Activated CD8-positive, alpha-beta T cell treated with anti-CD3 and anti-CD28 coated beads for 36 hours (primary cell): ENCODE results near the gene CYP3A5. TPM values are rescaled to one million over a fixed set of nuclear protein-coding genes. Genes with fewer than 3 reads are reported as not detected.

Experiments
- ATAC-seq: fragments of 200-7000 bp; cut with Tn5 transposase; one replicate; pipeline ENCODE4 v1.10.0; 2021; ENCODE audit warnings: mild to moderate bottlenecking, moderate library complexity
- CTCF ChIA-PET: fragments of 350-600 bp; sonication (Branson Sonifier 250); formaldehyde crosslinking; loops from one replicate; lab custom pipeline; 2021; ENCODE audit warnings: antibody characterized with exemption; lab: Charles Lee
- POLR2A ChIA-PET: fragments of 350-600 bp; sonication (Branson Sonifier 250); formaldehyde crosslinking; loops from one replicate; lab custom pipeline; 2021; ENCODE audit warnings: antibody characterized with exemption; lab: Charles Lee
- DNase-seq: peaks from one replicate; pipeline ENCODE4 v3.0.0-alpha.2; 2020
- H3K27ac Mint-ChIP-seq: one replicate; pipeline ENCODE4 v1.8.0; 2021; ENCODE audit warnings: mild to moderate bottlenecking, mixed read lengths
- H3K27me3 Mint-ChIP-seq: one replicate; pipeline ENCODE4 v1.8.0; 2021; ENCODE audit warnings: mixed read lengths
- H3K36me3 Mint-ChIP-seq: one replicate; pipeline ENCODE4 v1.8.0; 2021; ENCODE audit warnings: low read depth, mixed read lengths
- H3K4me1 Mint-ChIP-seq: one replicate; pipeline ENCODE4 v1.8.0; 2021; ENCODE audit warnings: low read depth, mixed read lengths
- H3K4me3 Mint-ChIP-seq: one replicate; pipeline ENCODE4 v1.8.0; 2021; ENCODE audit warnings: mild to moderate bottlenecking, moderate library complexity, mixed read lengths
- H3K9me3 Mint-ChIP-seq: one replicate; pipeline ENCODE4 v1.8.0; 2021; ENCODE audit warnings: mixed read lengths
- CTCF ChIP-seq: fragments of 200-600 bp; IDR thresholded peaks from one replicate; pipeline ENCODE4 v1.8.0; 2022; ENCODE audit warnings: antibody characterized with exemption, mild to moderate bottlenecking
- intact Hi-C: fragments of 100-400 bp; cut with micrococcal nuclease; formaldehyde crosslinking; loops from one replicate; pipeline ENCODE4 v1.10.0; 2022
- total RNA-seq, 2 experiments: library from RNA; stranded (reverse); gene quantifications; one replicate each; pipeline ENCODE4 v1.2.3, GENCODE V29; 2021

Gene CYP3A5
- total RNA-seq, 2 experiments from 2014 or later: not detected

- no peak for ATAC-seq
- intact Hi-C loops: no loop called here
- peaks cover 6% of the 10 kb centered on the region for H3K36me3 Mint-ChIP-seq
- no peaks in the 10 kb centered on the region for H3K27me3 Mint-ChIP-seq
- ChIA-PET CTCF (no interaction called here), POLR2A (no interaction called here)
- no peak overlapping the region for H3K27ac Mint-ChIP-seq
- H3K4me1 Mint-ChIP-seq: no peaks in the 10 kb centered on the region
- no peak for DNase-seq
- TF ChIP-seq CTCF: no peak
- H3K4me3 Mint-ChIP-seq: no peak overlapping the region
- peaks cover 6% of the 10 kb centered on the region for H3K9me3 Mint-ChIP-seq
Measured at GRCh38 chr7:99685129-99685758, 5.4 kb upstream of the CYP3A5 start.

GRCh38 chr7:99679032-99679399, 780 bp downstream of the CYP3A5 start:
- CTCF ChIA-PET: interaction anchor here (0.7 kb wide), 1 partner anchor 187 kb away, joined by 3 read pairs; no protein-coding TSS in a partner anchor

GRCh38 chr7:99677648-99678045, 2.1 kb downstream of the CYP3A5 start:
- ChIA-PET POLR2A (no interaction called here), CTCF (no interaction called here)
- no peak overlapping the region for H3K4me3 Mint-ChIP-seq
- H3K27me3 Mint-ChIP-seq: no peaks in the 10 kb centered on the region
- no peak for ATAC-seq
- peaks cover 3% of the 10 kb centered on the region for H3K36me3 Mint-ChIP-seq
- TF ChIP-seq CTCF: no peak
- no peak for DNase-seq
- no peak overlapping the region for H3K27ac Mint-ChIP-seq
- H3K4me1 Mint-ChIP-seq: peaks cover 24% of the 10 kb centered on the region
- H3K9me3 Mint-ChIP-seq: no peaks in the 10 kb centered on the region
- intact Hi-C loops: no loop called here

More at GRCh38 chr7:99679032-99679399, 780 bp downstream of the CYP3A5 start:
- H3K27ac Mint-ChIP-seq: no peak overlapping the region
- no peak overlapping the region for H3K4me3 Mint-ChIP-seq
- H3K36me3 Mint-ChIP-seq: peaks cover 3% of the 10 kb centered on the region
- intact Hi-C loops: no loop called here
- DNase-seq (no peak), ATAC-seq (no peak)
- H3K4me1 Mint-ChIP-seq: peaks cover 19% of the 10 kb centered on the region
- H3K9me3 Mint-ChIP-seq: no peaks in the 10 kb centered on the region
- no peak for TF ChIP-seq CTCF
- POLR2A ChIA-PET: no interaction called here
- no peaks in the 10 kb centered on the region for H3K27me3 Mint-ChIP-seq

GRCh38 chr7:99677013-99677647, 2.7 kb downstream of the CYP3A5 start:
- TF ChIP-seq CTCF: no peak
- H3K27ac Mint-ChIP-seq: no peak overlapping the region
- ChIA-PET CTCF (no interaction called here), POLR2A (no interaction called here)
- no peak for ATAC-seq
- H3K27me3 Mint-ChIP-seq: no peaks in the 10 kb centered on the region
- H3K4me3 Mint-ChIP-seq: no peak overlapping the region
- intact Hi-C loops: no loop called here
- peaks cover 3% of the 10 kb centered on the region for H3K36me3 Mint-ChIP-seq
- H3K9me3 Mint-ChIP-seq: no peaks in the 10 kb centered on the region
- H3K4me1 Mint-ChIP-seq: peaks cover 24% of the 10 kb centered on the region
- no peak for DNase-seq

DNA sequence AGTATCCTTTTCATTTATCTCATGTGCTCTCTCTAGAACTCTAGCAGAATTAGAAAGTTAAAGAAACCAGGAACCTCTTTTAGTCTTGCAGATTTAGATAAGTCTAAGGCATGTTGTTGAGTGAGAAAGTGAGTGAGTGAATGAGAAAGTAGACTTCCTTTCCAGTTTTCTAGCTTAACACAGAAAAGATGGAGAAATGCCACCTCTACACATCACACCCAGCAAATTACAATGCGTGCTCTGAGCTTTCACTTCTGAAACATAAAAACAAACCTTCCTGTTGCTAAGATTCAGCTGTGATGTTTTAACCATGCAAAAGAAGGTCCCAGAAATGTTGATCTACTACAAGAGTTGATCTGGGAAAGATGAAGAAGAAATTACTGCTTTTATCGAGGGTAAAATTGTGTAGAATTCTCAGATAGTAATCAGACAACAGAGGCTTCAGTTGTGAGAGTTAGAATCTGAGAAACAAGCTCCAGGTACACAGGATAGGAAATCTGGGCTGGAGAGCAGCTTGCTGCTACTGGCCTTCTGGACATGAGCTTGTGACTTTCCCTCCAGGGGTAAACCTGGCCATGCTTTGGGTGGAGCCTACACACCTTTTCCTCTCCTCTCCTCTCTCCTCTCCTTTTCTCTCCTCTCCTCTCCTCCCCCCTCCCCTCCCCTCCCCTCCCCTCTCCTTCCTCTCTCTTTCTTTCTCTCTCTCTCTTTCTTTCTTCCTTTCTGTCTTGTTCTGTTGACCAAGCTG, 4.6 kb downstream of the CYP3A5 start:
- Mint-ChIP-seq H3K4me3 (peak overlapping the region; percentile 3), H3K27me3 (no peaks in the 10 kb centered on the region), H3K4me1 (peaks cover 24% of the 10 kb centered on the region), H3K27ac (peak overlapping the region; percentile 56), H3K36me3 (peaks cover 3% of the 10 kb centered on the region), H3K9me3 (no peaks in the 10 kb centered on the region)
- ChIA-PET CTCF (interaction anchor here (1.1 kb wide), 1 partner anchor 33 kb away, joined by 6 read pairs; no protein-coding TSS in a partner anchor), POLR2A (interaction anchor here (0.8 to 1.2 kb wide), 2 partner anchors 23 to 26 kb away, joined by 3 read pairs; no protein-coding TSS in a partner anchor)
- intact Hi-C loops: no loop called here
- no peak for DNase-seq
- TF ChIP-seq CTCF: no peak
- no peak for ATAC-seq
